Measurements from ENCODE around the gene IL6R.

Gene IL6R

GRCh38 chr1:154429118-154429517, 24.0 kb downstream of the IL6R start:
- ATAC-seq: no peak
- TF ChIP-seq, protein P1, sequence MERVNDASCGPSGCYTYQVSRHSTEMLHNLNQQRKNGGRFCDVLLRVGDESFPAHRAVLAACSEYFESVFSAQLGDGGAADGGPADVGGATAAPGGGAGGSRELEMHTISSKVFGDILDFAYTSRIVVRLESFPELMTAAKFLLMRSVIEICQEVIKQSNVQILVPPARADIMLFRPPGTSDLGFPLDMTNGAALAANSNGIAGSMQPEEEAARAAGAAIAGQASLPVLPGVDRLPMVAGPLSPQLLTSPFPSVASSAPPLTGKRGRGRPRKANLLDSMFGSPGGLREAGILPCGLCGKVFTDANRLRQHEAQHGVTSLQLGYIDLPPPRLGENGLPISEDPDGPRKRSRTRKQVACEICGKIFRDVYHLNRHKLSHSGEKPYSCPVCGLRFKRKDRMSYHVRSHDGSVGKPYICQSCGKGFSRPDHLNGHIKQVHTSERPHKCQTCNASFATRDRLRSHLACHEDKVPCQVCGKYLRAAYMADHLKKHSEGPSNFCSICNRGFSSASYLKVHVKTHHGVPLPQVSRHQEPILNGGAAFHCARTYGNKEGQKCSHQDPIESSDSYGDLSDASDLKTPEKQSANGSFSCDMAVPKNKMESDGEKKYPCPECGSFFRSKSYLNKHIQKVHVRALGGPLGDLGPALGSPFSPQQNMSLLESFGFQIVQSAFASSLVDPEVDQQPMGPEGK (CRISPR knock-in tag; IDR thresholded peaks at IDR 0.05; ENCODE audit: borderline replicate concordance): no peak
- TF ChIP-seq ZC3H10 (CRISPR knock-in tag; IDR thresholded peaks at IDR 0.05): no peak
- TF ChIP-seq ZNF8 (CRISPR knock-in tag; IDR thresholded peaks at IDR 0.05): no peak

- ATAC-seq: no peak
- no peak for TF ChIP-seq SNAI2 (CRISPR knock-in tag; IDR thresholded peaks at IDR 0.05)
- TF ChIP-seq RARB (CRISPR knock-in tag; IDR thresholded peaks at IDR 0.05): no peak
- no peak for TF ChIP-seq ZNF565 (CRISPR knock-in tag; conservative IDR thresholded peaks at IDR 0.05; ENCODE audit: low read depth)
- TF ChIP-seq OSR1 (CRISPR knock-in tag; IDR thresholded peaks at IDR 0.05): no peak
- TF ChIP-seq, protein P2, sequence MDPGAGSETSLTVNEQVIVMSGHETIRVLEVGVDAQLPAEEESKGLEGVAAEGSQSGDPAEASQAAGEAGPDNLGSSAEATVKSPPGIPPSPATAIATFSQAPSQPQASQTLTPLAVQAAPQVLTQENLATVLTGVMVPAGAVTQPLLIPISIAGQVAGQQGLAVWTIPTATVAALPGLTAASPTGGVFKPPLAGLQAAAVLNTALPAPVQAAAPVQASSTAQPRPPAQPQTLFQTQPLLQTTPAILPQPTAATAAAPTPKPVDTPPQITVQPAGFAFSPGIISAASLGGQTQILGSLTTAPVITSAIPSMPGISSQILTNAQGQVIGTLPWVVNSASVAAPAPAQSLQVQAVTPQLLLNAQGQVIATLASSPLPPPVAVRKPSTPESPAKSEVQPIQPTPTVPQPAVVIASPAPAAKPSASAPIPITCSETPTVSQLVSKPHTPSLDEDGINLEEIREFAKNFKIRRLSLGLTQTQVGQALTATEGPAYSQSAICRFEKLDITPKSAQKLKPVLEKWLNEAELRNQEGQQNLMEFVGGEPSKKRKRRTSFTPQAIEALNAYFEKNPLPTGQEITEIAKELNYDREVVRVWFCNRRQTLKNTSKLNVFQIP (CRISPR knock-in tag; IDR thresholded peaks at IDR 0.05; ENCODE audit: borderline replicate concordance, low read depth): no peak
- TF ChIP-seq ZFP3 (CRISPR knock-in tag; IDR thresholded peaks at IDR 0.05): no peak
- TF ChIP-seq, protein P1 (CRISPR knock-in tag; IDR thresholded peaks at IDR 0.05; ENCODE audit: borderline replicate concordance): no peak
- no peak for TF ChIP-seq GLIS3 (CRISPR knock-in tag; IDR thresholded peaks at IDR 0.05)
- TF ChIP-seq ZNF8 (CRISPR knock-in tag; IDR thresholded peaks at IDR 0.05): no peak
- no peak for TF ChIP-seq PPARA (CRISPR knock-in tag; IDR thresholded peaks at IDR 0.05; ENCODE audit: borderline replicate concordance)
- no peak for TF ChIP-seq ARNTL (CRISPR knock-in tag; IDR thresholded peaks at IDR 0.05; ENCODE audit: borderline replicate concordance, low read depth)
- no peak for TF ChIP-seq ISL1 (CRISPR knock-in tag; IDR thresholded peaks at IDR 0.05)
- no peak for TF ChIP-seq TCF4 (CRISPR knock-in tag; IDR thresholded peaks at IDR 0.05; ENCODE audit: borderline replicate concordance)
- TF ChIP-seq, protein P3, sequence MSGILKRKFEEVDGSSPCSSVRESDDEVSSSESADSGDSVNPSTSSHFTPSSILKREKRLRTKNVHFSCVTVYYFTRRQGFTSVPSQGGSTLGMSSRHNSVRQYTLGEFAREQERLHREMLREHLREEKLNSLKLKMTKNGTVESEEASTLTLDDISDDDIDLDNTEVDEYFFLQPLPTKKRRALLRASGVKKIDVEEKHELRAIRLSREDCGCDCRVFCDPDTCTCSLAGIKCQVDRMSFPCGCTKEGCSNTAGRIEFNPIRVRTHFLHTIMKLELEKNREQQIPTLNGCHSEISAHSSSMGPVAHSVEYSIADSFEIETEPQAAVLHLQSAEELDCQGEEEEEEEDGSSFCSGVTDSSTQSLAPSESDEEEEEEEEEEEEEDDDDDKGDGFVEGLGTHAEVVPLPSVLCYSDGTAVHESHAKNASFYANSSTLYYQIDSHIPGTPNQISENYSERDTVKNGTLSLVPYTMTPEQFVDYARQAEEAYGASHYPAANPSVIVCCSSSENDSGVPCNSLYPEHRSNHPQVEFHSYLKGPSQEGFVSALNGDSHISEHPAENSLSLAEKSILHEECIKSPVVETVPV (CRISPR knock-in tag; IDR thresholded peaks at IDR 0.05): no peak
- TF ChIP-seq ZC3H10 (CRISPR knock-in tag; IDR thresholded peaks at IDR 0.05): no peak
- no peak for TF ChIP-seq BACH2 (CRISPR knock-in tag; IDR thresholded peaks at IDR 0.05; ENCODE audit: borderline replicate concordance)
- no peak for TF ChIP-seq ZNF70 (CRISPR knock-in tag; IDR thresholded peaks at IDR 0.05)
- TF ChIP-seq TOX (CRISPR knock-in tag; IDR thresholded peaks at IDR 0.05; ENCODE audit: borderline replicate concordance): no peak
Measured at GRCh38 chr1:154429841-154430611, 24.9 kb downstream of the IL6R start.

GRCh38 chr1:154430903-154431302, 25.8 kb downstream of the IL6R start:
- no peak for ATAC-seq
- TF ChIP-seq ZFP3 (CRISPR knock-in tag; IDR thresholded peaks at IDR 0.05) (no peak), ZNF565 (CRISPR knock-in tag; conservative IDR thresholded peaks at IDR 0.05; ENCODE audit: low read depth) (no peak), CSDC2 (CRISPR knock-in tag; IDR thresholded peaks at IDR 0.05) (no peak), ZFP30 (CRISPR knock-in tag; IDR thresholded peaks at IDR 0.05) (no peak), TOX (CRISPR knock-in tag; IDR thresholded peaks at IDR 0.05; ENCODE audit: borderline replicate concordance) (no peak), RARB (CRISPR knock-in tag; IDR thresholded peaks at IDR 0.05) (no peak), ISL1 (CRISPR knock-in tag; IDR thresholded peaks at IDR 0.05) (no peak), GLIS3 (CRISPR knock-in tag; IDR thresholded peaks at IDR 0.05) (no peak), OSR1 (CRISPR knock-in tag; IDR thresholded peaks at IDR 0.05) (no peak), ZNF8 (CRISPR knock-in tag; IDR thresholded peaks at IDR 0.05) (no peak), ESRRG (CRISPR knock-in tag; IDR thresholded peaks at IDR 0.05) (no peak), ZNF70 (CRISPR knock-in tag; IDR thresholded peaks at IDR 0.05) (no peak), PPARA (CRISPR knock-in tag; IDR thresholded peaks at IDR 0.05; ENCODE audit: borderline replicate concordance) (no peak), ZC3H10 (CRISPR knock-in tag; IDR thresholded peaks at IDR 0.05) (no peak), ARNTL (CRISPR knock-in tag; IDR thresholded peaks at IDR 0.05; ENCODE audit: borderline replicate concordance, low read depth) (no peak), BACH2 (CRISPR knock-in tag; IDR thresholded peaks at IDR 0.05; ENCODE audit: borderline replicate concordance) (no peak)
- TF ChIP-seq, protein P4, sequence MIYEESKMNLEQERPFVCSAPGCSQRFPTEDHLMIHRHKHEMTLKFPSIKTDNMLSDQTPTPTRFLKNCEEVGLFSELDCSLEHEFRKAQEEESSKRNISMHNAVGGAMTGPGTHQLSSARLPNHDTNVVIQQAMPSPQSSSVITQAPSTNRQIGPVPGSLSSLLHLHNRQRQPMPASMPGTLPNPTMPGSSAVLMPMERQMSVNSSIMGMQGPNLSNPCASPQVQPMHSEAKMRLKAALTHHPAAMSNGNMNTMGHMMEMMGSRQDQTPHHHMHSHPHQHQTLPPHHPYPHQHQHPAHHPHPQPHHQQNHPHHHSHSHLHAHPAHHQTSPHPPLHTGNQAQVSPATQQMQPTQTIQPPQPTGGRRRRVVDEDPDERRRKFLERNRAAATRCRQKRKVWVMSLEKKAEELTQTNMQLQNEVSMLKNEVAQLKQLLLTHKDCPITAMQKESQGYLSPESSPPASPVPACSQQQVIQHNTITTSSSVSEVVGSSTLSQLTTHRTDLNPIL (CRISPR knock-in tag; IDR thresholded peaks at IDR 0.05; ENCODE audit: low read depth): no peak
- TF ChIP-seq, protein P3 (CRISPR knock-in tag; IDR thresholded peaks at IDR 0.05): no peak
- TF ChIP-seq, protein P1 (CRISPR knock-in tag; IDR thresholded peaks at IDR 0.05; ENCODE audit: borderline replicate concordance): no peak

Measured in SK-N-SH treated with all-trans-retinoic acid at 6 μM for 48 hours (cell line).